K562 (cell line): ENCODE data around the gene KPNA4. TPM values are rescaled to one million over a fixed set of nuclear protein-coding genes. Genes with fewer than 3 reads are reported as not detected.

Experiments used
- ATAC-seq: fragments of 200-7000 bp; cut with Tn5 transposase; 3 replicates; pipeline ENCODE4 v1.9.1; 2020; ENCODE audit warnings: moderate library complexity
- BruUV-seq: library from RNA; stranded (reverse); fragments of 400-500 nt; replicated peaks from 2 replicates; lab custom pipeline; 2021; lab: Mats Ljungman, UMichigan
- CTCF ChIA-PET: fragments of 300-600 bp; formaldehyde crosslinking; extraction: SDS; loops from one replicate; lab custom pipeline; 2021; ENCODE audit warnings: low intra/inter-chr PET ratio; lab: Yijun Ruan, JAX
- POLR2A ChIA-PET: fragments of 300-600, 350-650 bp; sonication (Branson Sonifier 250); formaldehyde crosslinking; extraction: SDS; loops from one replicate; lab custom pipeline; 2021; ENCODE audit warnings: antibody characterized with exemption, inconsistent platforms; lab: Yijun Ruan, JAX
- DNase-seq, 4 experiments: peaks; one replicate each; pipeline versions ENCODE4 v3.0.0 to v3.0.0-alpha.2; 2011 to 2018; ENCODE audit warnings: low spot score in 3 of 4, mixed read lengths in 3 of 4; ENCODE audit errors: extremely low read depth in 1 of 4
- FAIRE-seq: peaks from 2 replicates; lab custom pipeline; 2011; peaks lifted over from hg19 to GRCh38; lab: Jason Lieb, UNC
- H2AFZ ChIP-seq: 2 replicates; pipeline ENCODE4 v1.6.0; 2011; ENCODE audit warnings: low read depth, low read length, control low read depth, inconsistent platforms
- H3K27ac ChIP-seq: fragments of 200-600 bp; 3 replicates; pipeline ENCODE4 v1.8.0; 2011; ENCODE audit warnings: low read depth, mild to moderate bottlenecking, control low read depth, inconsistent platforms, low read length, moderate library complexity, mixed read lengths; ENCODE audit errors: extremely low read depth
- H3K27me3 ChIP-seq, 2 experiments: fragments of 300-600 bp in 1 of 2; 2 replicates in 1 of 2; 3 replicates in 1 of 2; pipeline versions ENCODE4 v1.6.0 to v1.8.0; 2011; ENCODE audit warnings: inconsistent platforms in 2 of 2, low read length in 2 of 2, mild to moderate bottlenecking in 1 of 2, mixed read lengths in 1 of 2, moderate library complexity in 1 of 2; ENCODE audit not compliant: control insufficient read depth in 2 of 2, insufficient read depth in 2 of 2
- H3K36me3 ChIP-seq: fragments of 300-600 bp; 3 replicates; pipeline ENCODE4 v1.8.0; 2011; ENCODE audit warnings: mild to moderate bottlenecking, low read length, inconsistent platforms; ENCODE audit not compliant: control insufficient read depth, insufficient read depth
- H3K4me1 ChIP-seq, 2 experiments: fragments of 200-600 bp in 1 of 2; replicated peaks in 1 of 2; 2 replicates in 1 of 2; 3 replicates in 1 of 2; pipeline versions ENCODE4 v1.5.1 to v1.8.0; 2011; ENCODE audit warnings: inconsistent platforms in 2 of 2, low read length in 2 of 2, mild to moderate bottlenecking in 1 of 2, mixed read lengths in 1 of 2, moderate library complexity in 1 of 2; ENCODE audit not compliant: control insufficient read depth in 2 of 2, insufficient read depth in 2 of 2
- H3K4me2 ChIP-seq: 2 replicates; pipeline ENCODE4 v1.6.1; 2011; ENCODE audit warnings: low read length, control low read depth, inconsistent platforms, mixed read lengths; ENCODE audit not compliant: insufficient read depth
- H3K4me3 ChIP-seq: fragments of 200-600 bp; sonication (generic), shearing (Covaris generic); 2 replicates; pipeline ENCODE4 v1.5.1; 2016; ENCODE audit warnings: control low read depth, inconsistent platforms
- H3K79me2 ChIP-seq: fragments of 200-600 bp; 3 replicates; pipeline ENCODE4 v1.8.0; 2011; ENCODE audit warnings: low read length, inconsistent platforms; ENCODE audit not compliant: control insufficient read depth, insufficient read depth
- H3K9ac ChIP-seq, 2 experiments: 2 replicates each; pipeline versions ENCODE4 v1.6.0 to v1.6.1; 2011; ENCODE audit warnings: low read depth in 2 of 2, low read length in 2 of 2, control low read depth in 1 of 2, inconsistent platforms in 1 of 2, mild to moderate bottlenecking in 1 of 2, mixed read lengths in 1 of 2; ENCODE audit not compliant: insufficient read depth in 1 of 2
- H3K9me1 ChIP-seq: one replicate; pipeline ENCODE4 v1.6.0; 2011; ENCODE audit warnings: inconsistent platforms, mild to moderate bottlenecking, low read length, moderate library complexity; ENCODE audit not compliant: control insufficient read depth, insufficient read depth
- H3K9me3 ChIP-seq: replicated peaks from 2 replicates; pipeline ENCODE4 v1.5.1; 2011; ENCODE audit warnings: low read depth, low read length, inconsistent platforms; ENCODE audit not compliant: control insufficient read depth, insufficient read depth
- H4K20me1 ChIP-seq: replicated peaks from 2 replicates; pipeline ENCODE4 v1.6.1; 2011; ENCODE audit warnings: low read length, inconsistent platforms, mixed read lengths; ENCODE audit not compliant: control insufficient read depth, insufficient read depth
- CEBPB ChIP-seq: fragments of 450-650 bp; IDR thresholded peaks from 2 replicates; pipeline ENCODE4 v1.6.1; 2016; ENCODE audit warnings: missing genetic modification characterization, missing compliant biosample characterization
- DPF2 ChIP-seq: fragments of 450-650 bp; IDR thresholded peaks from 2 replicates; pipeline ENCODE4 v1.6.1; 2016
- GABPB2 ChIP-seq: fragments of 250-450 bp; sonication (Bioruptor Pico); conservative IDR thresholded peaks from 2 replicates; pipeline ENCODE4 v1.5.1; 2021; ENCODE audit warnings: mild to moderate bottlenecking
- HLTF ChIP-seq: fragments of 450-650 bp; IDR thresholded peaks from 2 replicates; pipeline ENCODE4 v1.6.1; 2016
- MLLT1 ChIP-seq, 2 experiments: fragments of 450-650 bp; IDR thresholded peaks; 2 replicates each; pipeline ENCODE4 v1.6.1; 2016
- MTA2 ChIP-seq: fragments of 450-650 bp; IDR thresholded peaks from 2 replicates; pipeline ENCODE4 v1.6.1; 2016; ENCODE audit warnings: low read depth
- NFE2 ChIP-seq: IDR thresholded peaks from 2 replicates; pipeline ENCODE4 v1.6.1; 2014; ENCODE audit warnings: antibody characterized with exemption, low read depth
- SMARCA4 ChIP-seq: fragments of 450-650 bp; IDR thresholded peaks from 2 replicates; pipeline ENCODE4 v1.6.1; 2016
- SREBF1 ChIP-seq: fragments of 150-350 bp; IDR thresholded peaks from 2 replicates; pipeline ENCODE4 v1.6.1; 2014; ENCODE audit warnings: antibody characterized with exemption, low read depth, low read length, borderline replicate concordance
- ZBTB40 ChIP-seq, 2 experiments: fragments of 450-650 bp in 1 of 2; sonication (generic) in 1 of 2; formaldehyde crosslinking in 1 of 2; IDR thresholded peaks; 2 replicates each; pipeline versions ENCODE4 v1.7.1 to v1.9.0; 2016 to 2022; ENCODE audit warnings: inconsistent platforms in 1 of 2, mild to moderate bottlenecking in 1 of 2, missing genetic modification reagents in 1 of 2
- ZNF143 ChIP-seq: sonication (generic); formaldehyde crosslinking; IDR thresholded peaks from 2 replicates; pipeline ENCODE4 v1.9.0; 2022; ENCODE audit warnings: mild to moderate bottlenecking, missing genetic modification reagents
- WGBS: fragments of 100-300 bp; shearing (Covaris generic); methylation state at CpG from one replicate; pipeline ENCODE4 v1.1.6; 2016; ENCODE audit warnings: low coverage, mixed read lengths; ENCODE audit not compliant: insufficient coverage; ENCODE audit errors: missing lambda C conversion rate; 5-methylcytosine and 5-hydroxymethylcytosine counted together
- in situ Hi-C: fragments of 300-500 bp; cut with MboI; formaldehyde crosslinking; loops from 4 replicates; pipeline ENCODE4 v1.15.0; 2018; ENCODE audit warnings: inconsistent platforms, mixed read lengths
- intact Hi-C: fragments of 100-400 bp; cut with micrococcal nuclease; formaldehyde crosslinking; loops from 2 replicates; pipeline ENCODE4 v1.14.2; 2022
- polyA plus RNA-seq, 8 experiments: library from polyadenylated mRNA; depleted of rRNA in 4 of 8; stranded (reverse) in 5 of 8; unstranded in 3 of 8; fragments of >200 nt; fragmentation: Nextera tagmentation in 2 of 8; fragmentation: Illumina TruSeq in 1 of 8; extraction: Ambion mirVana in 2 of 8; extraction: Trizol in 1 of 8; gene quantifications; 2 replicates each; pipeline versions ENCODE4 v1.2.1 to v1.2.3, GENCODE V29; 2011 to 2014; ENCODE audit warnings: inconsistent platforms in 1 of 8, missing spikeins in 1 of 8
- total RNA-seq, 7 experiments: library from RNA; depleted of rRNA in 6 of 7; stranded (reverse); fragments of >200 nt in 6 of 7; fragmentation: Illumina TruSeq in 2 of 7; extraction: Trizol in 2 of 7; gene quantifications; 2 replicates each; pipeline versions ENCODE4 v1.2.1 to v1.2.3, GENCODE V29; 2011 to 2021; ENCODE audit warnings: low replicate concordance in 1 of 7

Gene KPNA4
- total and polyA plus RNA-seq, 9 of the 15 experiments (the other 6 are each of a cell fraction or from before 2014, with no cell fraction given): 13.9 to 66.6 (median 34.5) TPM

- FAIRE-seq: no peak
- Histone ChIP-seq H3K36me3 (peaks cover 38% of the 10 kb centered on the region), H3K9ac (peak overlapping the region in 1 of 2 experiments; percentile 99; a peak in 2 of 4 replicates), H3K79me2 (peaks cover 80% of the 10 kb centered on the region), H3K27me3 (no peaks in the 10 kb centered on the region), H3K9me1 (no peaks in the 10 kb centered on the region), H2AFZ (no peak overlapping the region), H4K20me1 (no peaks in the 10 kb centered on the region), H3K4me1 (peaks cover 23 to 34% of the 10 kb centered on the region in 2 experiments), H3K4me3 (peak overlapping the region; percentile 67), H3K4me2 (peak overlapping the region; percentile 69), H3K9me3 (no peaks in the 10 kb centered on the region), H3K27ac (peak overlapping the region; percentile 98)
- intact Hi-C loops: loop anchor here (5.0 kb wide), 3 partner anchors 40 to 775 kb away; partner anchors contain the start of gene NMD3
- ATAC-seq: no peak
- 0% methylated on average over 3 of the region's 3 CpGs for WGBS
- no TSS peak for BruUV-seq
- ChIA-PET POLR2A (interaction anchor here (0.7 to 5.2 kb wide), 4 partner anchors 10 to 336 kb away, joined by 3 to 51 read pairs (median 20); no protein-coding TSS in a partner anchor), CTCF (no interaction called here)
- peak in 1 of 4 experiments; percentile 68 for DNase-seq
- in situ Hi-C loops: no loop called here
- TF ChIP-seq SREBF1: no peak
- no peak for TF ChIP-seq MTA2
- 0 out of 2 replicates have a peak, but pooled peaks have one; percentile 20 for TF ChIP-seq ZBTB40 (IDR thresholded peaks at IDR 0.05)
- TF ChIP-seq ZBTB40 (CRISPR knock-in tag; IDR thresholded peaks at IDR 0.05): no peak
- peak; percentile 44 for TF ChIP-seq SMARCA4
- TF ChIP-seq GABPB2 (CRISPR knock-in tag): no peak
- no peak for TF ChIP-seq HLTF
- 0 out of 4 replicates have a peak, but pooled peaks of 1 of the 2 experiments have one; percentile 53 for TF ChIP-seq MLLT1 (IDR thresholded peaks at IDR 0.05)
- peak; percentile 55 for TF ChIP-seq NFE2
- no peak for TF ChIP-seq ZNF143 (CRISPR knock-in tag)
- TF ChIP-seq CEBPB (tag): 0 out of 2 replicates have a peak, but pooled peaks have one; percentile 11
- TF ChIP-seq DPF2: 0 out of 2 replicates have a peak, but pooled peaks have one; percentile 37
Measured at GRCh38 chr3:160447544-160447943, 117.8 kb downstream of the KPNA4 start.
